GM12873 (cell line): ENCODE results near the gene GSK3B.

Experiments
- TF ChIP-seq, protein P1 (sequence below): IDR thresholded peaks from 2 replicates; pipeline ENCODE4 v1.5.1; 2012; ENCODE audit warnings: low read depth, mild to moderate bottlenecking, moderate library complexity, low read length, control low read depth; ENCODE audit not compliant: insufficient read depth; ENCODE audit errors: missing control alignments

GSK3B gene

DNA sequence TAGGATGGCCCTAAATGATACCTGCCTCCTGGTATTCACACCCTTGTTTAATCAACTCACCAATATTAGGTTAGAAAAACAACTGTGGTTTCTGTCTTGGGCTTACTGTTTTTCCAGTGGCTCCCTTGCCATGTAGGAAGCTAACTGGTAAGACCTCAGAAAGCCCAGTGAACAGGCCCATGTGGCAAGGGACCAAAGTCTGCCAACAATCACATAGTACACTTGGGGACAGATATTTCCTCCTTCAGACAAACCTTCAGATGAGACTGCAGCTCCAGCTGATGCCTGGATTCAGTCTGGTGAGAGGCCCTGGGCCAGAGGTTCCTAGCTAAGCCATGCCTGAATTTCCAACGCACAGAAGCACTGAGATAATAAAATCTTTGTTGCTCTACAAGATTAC is 96.1 kb downstream of the GSK3B start:
- TF ChIP-seq, protein P1, sequence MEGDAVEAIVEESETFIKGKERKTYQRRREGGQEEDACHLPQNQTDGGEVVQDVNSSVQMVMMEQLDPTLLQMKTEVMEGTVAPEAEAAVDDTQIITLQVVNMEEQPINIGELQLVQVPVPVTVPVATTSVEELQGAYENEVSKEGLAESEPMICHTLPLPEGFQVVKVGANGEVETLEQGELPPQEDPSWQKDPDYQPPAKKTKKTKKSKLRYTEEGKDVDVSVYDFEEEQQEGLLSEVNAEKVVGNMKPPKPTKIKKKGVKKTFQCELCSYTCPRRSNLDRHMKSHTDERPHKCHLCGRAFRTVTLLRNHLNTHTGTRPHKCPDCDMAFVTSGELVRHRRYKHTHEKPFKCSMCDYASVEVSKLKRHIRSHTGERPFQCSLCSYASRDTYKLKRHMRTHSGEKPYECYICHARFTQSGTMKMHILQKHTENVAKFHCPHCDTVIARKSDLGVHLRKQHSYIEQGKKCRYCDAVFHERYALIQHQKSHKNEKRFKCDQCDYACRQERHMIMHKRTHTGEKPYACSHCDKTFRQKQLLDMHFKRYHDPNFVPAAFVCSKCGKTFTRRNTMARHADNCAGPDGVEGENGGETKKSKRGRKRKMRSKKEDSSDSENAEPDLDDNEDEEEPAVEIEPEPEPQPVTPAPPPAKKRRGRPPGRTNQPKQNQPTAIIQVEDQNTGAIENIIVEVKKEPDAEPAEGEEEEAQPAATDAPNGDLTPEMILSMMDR = no peak

DNA sequence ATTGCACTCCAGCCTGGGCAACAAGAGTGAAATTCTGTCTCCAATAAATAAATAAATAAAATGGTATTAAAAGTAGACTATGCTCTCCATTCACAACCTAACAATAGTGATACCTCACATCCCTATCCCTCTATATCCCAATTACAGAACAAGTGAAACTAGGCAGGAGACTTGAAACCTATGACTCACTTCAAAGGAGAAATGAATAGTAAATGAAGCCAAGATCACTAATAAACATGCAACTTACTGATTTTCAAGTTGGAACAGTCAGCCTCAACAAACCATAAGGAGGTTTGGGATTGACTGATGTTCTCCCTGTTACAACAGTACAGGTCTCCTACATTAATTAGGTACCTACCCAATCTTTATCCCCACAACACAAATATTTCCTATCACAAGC is 103.4 kb downstream of the GSK3B start:
- TF ChIP-seq, protein P1 = no peak

DNA sequence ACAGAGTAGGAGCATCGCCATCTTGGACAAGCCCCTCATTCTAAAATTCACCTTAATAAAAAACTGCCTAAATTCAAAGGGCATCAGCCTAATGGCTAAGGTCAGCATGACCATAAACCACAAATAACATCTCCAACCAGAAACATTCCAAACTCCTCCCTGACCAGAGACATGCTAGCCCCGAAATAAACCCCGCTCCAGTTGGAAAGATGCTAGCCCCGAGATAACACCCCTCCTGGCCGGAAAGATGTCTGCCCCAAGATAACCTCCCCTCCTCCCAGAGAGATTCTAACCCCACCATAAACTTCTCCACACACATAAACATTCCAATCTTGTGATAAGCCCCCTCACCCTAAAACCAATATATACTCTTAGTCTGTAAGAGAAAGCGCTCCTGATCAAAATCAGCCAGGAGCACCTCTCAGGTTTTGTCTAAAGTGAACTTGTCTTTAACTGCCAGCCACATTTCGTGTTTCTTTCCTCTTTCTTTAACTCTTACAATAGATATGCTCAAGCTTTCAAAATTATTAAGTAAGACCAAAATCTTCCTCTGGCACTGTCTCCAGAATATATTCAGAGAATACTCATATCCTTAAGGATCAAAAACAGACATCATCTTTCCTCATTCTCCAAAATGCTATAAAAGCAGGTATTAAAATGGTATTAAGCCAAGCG is 104.1 kb downstream of the GSK3B start:
- TF ChIP-seq, protein P1 = no peak

DNA sequence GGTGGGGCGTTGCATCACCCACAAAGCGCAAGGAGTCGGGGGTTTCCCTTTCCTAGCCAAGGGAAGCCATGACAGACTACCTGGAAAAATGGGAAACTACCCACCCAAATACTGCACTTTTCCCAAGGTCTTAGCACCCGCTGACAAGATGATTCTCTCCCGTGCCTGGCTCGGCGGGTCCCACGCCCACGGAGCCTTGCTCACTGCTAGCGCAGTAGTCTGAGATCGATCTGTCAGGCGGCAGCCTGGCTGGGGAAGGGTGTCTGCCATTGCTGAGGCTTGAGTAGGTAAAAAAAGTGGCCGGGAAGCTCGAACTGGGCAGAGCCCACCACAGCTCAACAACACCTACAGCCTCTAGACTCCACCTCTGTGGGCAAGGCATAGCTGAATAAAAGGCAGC is 112.9 kb downstream of the GSK3B start:
- TF ChIP-seq, protein P1 = no peak

DNA sequence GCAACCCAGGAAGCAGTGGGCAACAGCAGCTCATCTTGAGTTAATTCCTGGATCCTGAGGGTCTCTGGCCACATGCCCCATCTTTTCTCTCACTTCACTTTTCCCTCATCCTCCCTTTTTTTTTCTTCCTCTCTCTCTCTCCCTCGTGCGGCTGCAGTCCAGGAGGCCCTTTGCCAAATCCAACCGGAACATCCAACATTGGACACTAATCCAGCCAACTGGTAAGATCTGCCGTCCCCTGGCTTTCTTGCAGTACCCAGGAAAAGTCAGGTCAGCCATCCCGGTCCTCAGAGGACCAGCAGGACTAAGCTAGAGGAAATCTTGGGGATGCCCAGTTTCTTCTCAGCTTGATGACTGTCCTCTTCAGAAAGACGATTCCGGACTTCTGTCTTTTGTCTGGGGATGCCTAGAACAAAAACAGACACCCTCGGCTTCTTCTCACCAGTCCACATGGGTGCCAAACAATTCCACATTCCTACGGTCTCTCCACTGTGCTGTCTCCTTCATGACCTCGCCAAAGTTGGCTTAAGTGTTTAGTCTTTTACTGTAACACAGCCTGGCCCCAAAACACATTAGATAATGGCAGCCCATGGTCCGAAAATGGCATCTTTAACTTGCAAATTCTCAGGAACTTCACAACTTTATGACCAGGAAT is 115.6 kb downstream of the GSK3B start:
- TF ChIP-seq, protein P1 = no peak

DNA sequence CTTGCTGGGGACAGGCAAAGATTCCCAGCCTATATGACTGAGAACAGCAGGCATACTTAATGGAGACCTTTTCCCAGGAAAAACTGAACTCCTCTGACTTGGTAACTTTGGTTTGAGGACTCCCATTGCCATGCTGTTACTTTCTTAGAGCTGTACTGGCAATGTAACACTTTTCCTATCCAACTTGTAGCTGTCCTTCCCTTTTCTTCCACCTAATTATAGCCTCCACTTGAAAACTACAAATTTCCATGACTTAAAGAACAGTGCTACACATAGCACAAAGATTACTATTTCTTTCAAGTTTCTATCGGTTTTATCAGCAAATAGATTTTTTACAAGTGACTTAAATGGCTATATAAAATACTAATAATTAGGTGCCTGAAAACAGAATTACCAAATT is 116.9 kb downstream of the GSK3B start:
- TF ChIP-seq, protein P1 = no peak

DNA sequence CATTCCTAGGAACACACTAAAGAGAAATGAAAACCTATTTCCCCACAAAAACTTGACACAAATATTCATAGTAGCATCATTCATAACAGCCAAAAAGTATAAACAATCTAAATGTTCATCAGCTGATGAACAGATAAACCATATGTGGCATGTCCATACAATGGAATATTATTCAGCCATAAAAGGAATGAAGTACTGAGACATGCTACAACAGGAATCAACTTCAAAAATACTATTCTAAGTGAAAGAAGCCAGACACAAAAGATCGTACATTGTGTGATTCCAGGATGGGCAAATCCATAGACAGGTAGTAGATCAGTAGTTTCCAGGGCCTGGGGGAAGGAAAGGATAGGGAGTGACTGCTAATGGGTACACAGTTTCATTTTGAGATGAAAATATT is 118.0 kb downstream of the GSK3B start:
- TF ChIP-seq, protein P1 = no peak
